ACHN (cell line): ENCODE data around the gene HTR1B.
A peak's percentile ranks its signal among the peaks of the same experiment; 100 is the strongest.

ENCODE experiments used
- DNase-seq: peaks from one replicate; pipeline ENCODE4 v3.0.0-alpha.2; 2015
- in situ Hi-C: cut with HindIII; loops from 2 replicates; pipeline ENCODE4 v1.10.0; 2017; ENCODE audit warnings: low sequenced_read_pairs, low pct_ligation_motif_present, low pct_unique_long_range_greater_than_20kb

HTR1B gene

DNA sequence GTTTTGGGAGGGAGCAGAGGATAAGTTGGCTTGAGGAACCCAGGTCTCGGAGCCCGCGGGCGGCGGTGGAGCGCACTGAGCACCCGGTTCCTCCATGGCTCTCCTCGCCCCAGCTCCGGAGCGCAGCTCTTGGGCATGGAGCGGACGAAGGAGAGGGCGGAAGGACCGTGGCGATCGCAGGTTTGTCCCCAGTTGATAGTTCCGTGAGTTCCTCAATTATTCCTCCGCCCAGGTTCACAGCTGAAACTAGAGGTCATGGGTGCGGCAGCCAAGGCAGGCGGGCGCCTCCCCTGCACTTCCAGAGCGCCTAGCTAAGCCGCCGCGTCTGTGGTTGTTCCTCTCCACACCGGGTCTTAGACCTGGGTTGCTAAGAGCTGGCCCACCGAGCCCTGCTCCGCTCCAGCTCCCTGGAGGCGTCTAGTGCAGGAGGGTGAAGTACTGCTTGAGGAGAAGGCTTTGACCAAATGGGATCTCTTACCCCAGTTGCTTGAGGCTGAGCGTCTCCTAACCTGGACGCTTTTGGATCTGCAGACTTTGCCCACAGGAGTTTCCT, at the start of gene HTR1B:
Gene HTR1B, minus strand, starts transcription at position 184 of the 553 bp plus-strand sequence. Its CDS starts 88 bp downstream, at position 96.
- no peak for DNase-seq
- in situ Hi-C loops = no loop called here

GRCh38 chr6:77512554-77512953, 49.3 kb upstream of the HTR1B start:
- DNase-seq = no peak
- in situ Hi-C loops = no loop called here

DNA sequence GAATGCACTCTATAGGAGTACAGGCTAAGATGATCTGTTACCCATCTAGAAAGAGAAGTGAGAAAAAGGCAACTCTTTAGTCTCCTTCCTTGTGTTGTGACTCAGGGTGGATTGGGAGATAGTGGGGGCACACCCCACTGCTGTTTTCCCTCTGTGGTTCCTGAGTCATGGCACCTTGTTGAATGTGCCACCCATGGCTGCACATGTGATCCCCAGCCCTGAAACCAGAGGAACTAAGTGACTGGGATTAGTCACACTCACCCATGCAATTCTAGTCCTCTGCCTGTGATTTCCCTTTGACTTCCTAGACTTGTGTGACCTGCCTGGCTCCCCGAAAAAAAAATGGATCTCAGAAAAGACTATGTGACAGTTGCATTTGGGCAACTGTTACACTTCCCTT, 48.6 kb upstream of the HTR1B start:
- no peak for DNase-seq
- in situ Hi-C loops = no loop called here

- in situ Hi-C loops = no loop called here
- no peak for DNase-seq
Observed at GRCh38 chr6:77502981-77503380, 39.7 kb upstream of the HTR1B start.

- DNase-seq = no peak
- in situ Hi-C loops = no loop called here
Observed at GRCh38 chr6:77492530-77492929, 29.2 kb upstream of the HTR1B start.

GRCh38 chr6:77487808-77488425, 24.6 kb upstream of the HTR1B start:
- DNase-seq = no peak
- in situ Hi-C loops = no loop called here

- in situ Hi-C loops = no loop called here
Observed at GRCh38 chr6:77482981-77483380, 19.7 kb upstream of the HTR1B start.

DNA sequence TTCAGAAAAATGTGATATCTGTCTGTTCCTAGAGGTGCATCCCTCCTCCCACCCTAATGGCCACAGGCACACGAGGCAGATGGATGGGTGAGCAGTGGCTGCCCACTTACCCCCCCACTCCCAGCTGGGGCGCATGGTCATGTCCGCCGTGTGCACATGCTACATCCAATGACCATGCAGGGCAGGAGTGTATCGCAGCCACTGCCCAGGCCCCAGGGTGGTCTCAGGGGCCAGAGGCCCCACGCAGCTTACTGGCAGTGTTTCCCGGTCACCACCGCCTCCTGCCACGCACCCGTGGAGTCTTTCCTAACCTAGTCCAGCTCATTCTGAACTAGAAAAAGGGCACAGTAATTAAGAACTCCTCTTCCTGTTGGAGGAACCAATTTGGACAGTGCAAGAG, 11.7 kb upstream of the HTR1B start:
- in situ Hi-C loops = no loop called here

More at GRCh38 chr6:77482981-77483380, 19.7 kb upstream of the HTR1B start:
- DNase-seq = no peak

DNA sequence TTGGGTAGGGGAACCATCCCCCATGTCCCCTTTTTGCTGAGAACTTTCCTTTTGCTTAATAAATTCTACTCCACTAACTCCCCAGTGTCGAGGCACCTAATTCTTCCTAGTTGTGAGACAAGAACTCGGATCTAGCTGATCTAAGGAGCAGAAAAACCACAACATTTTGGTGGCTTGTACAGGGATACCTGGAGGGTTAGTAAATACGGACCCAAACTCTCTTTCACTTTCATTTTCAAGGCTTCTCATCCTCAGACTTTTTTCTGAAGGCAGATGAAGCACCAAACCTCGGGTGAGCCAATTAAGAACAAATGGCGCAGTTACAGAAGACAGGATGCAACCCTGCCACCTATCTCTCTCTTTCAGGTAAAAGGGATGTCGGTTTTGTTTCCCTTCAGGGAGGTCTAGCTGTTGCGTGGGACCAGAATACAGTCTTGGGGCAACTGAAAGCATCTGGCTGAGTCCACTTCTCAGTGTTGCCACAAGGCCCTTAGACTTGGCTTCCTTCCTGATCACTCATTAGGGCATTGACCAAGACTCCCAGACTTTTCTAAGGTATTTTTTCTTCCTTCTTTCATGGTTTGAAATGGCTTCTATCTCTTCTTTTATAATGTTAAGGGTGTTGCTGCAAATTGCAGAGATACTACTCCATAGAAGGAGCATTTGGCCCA, 11.1 kb upstream of the HTR1B start:
- in situ Hi-C loops = no loop called here
- no peak for DNase-seq

More for the DNA sequence above, 11.7 kb upstream of the HTR1B start:
- no peak for DNase-seq

DNA sequence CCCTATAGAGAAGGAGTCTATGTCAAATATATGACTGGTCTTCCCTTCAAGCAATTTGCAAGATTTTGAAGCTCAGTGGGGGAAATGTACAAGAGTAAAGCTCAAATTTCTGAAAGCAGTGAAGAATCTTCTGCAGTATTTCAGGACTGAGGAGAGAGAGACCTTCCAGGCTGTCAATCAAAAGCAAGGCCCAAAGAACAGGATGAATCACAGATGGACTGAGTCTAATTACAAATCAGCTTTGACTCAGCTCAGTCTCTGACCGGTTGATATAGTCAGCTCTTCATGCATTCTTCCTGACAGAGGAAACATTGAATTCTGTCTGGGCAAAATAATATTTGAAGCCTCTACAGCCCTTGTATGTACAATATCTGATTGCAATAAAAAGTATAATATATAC, 7.7 kb upstream of the HTR1B start:
- in situ Hi-C loops = no loop called here
- no peak for DNase-seq

DNA sequence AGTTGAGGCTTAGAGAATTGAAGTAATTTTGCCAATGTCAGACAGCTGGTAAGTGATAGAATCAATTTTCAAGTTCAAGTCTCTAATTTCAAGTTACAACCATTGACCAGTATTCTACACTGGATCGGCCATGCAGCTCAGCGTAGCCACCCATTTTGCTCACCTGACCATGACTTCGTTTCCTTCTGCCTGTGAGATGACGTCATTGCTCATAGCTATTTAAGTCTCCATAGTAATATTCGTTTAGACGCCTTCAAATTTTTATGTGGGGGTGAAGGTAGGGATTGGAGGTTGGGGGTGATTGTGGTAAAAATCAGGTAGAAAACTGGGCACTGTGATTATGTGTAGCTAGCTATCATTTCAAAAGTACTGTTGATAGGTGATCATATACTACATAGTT, 5.6 kb upstream of the HTR1B start:
- in situ Hi-C loops = no loop called here
- DNase-seq = no peak

DNA sequence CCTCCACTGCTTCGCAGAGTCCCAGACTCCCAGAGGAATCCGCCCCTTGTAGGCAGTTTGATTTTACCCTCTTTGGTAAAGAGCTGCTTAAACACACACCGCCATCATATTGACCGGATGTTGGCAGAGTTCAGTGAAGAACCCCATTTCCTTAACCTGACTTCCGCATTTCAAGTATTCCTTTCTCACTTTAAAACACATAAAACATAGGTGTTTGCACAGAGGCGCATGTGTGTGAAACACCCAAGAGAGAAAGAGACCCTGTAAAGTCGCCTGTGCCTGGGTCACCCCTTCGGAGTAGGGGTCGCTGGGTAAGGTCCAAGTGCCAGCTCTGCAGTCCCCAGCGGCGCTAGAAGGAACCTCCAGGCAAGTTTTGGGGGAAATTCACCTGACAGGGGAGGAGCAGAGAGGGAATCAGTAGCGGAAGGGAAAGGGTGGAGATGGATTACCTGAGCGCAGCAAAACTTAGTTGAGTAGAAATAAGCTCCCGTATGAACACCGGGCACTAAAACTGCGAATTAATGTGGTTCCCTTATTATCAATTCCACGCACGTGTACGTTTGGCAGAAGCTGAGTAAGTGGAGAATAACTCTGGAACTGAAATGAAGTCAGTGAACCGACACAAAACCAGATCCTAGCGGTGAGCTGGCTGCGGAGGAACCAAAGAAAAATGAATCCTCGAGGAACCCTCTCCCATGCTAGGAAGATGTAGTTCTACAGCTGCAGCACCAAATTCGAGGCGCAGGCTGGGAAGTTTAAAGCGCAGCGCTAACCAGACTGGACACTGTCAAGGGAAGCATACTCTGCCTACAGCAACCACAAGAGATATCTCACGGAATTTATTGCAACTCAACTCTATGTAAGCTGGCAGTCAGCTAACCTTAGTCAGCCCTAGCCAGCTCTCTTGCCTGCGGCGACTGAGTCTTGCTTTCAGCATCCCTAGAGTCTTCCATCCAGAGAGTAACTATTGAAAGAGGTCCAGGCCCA, 3.5 kb upstream of the HTR1B start:
- in situ Hi-C loops = no loop called here
- DNase-seq = no peak

- DNase-seq = peak; percentile 39
- in situ Hi-C loops = no loop called here
Observed at GRCh38 chr6:77466055-77466450, 2.8 kb upstream of the HTR1B start.

DNA sequence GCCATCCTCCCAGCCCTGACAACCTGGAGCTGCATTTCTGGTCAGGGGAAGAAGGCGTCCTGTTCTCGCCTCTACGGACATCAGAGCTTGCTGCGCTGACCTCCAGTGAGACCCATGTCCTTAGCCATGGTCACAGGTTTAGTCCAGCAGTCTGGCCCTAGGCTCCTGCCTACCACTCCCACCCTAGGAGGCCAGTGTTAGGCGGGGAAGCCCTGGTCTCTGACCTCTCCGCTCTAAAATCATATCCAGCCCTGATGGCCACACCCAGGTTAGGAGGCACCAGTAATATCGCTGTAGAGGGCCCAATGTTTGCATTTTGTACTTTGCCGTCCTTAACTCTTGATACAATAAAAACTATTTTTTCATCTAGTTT, 1.2 kb upstream of the HTR1B start:
- in situ Hi-C loops = no loop called here
- no peak for DNase-seq

- in situ Hi-C loops = no loop called here
- no peak for DNase-seq
Observed at GRCh38 chr6:77463861-77464494, 687 bp upstream of the HTR1B start.

DNA sequence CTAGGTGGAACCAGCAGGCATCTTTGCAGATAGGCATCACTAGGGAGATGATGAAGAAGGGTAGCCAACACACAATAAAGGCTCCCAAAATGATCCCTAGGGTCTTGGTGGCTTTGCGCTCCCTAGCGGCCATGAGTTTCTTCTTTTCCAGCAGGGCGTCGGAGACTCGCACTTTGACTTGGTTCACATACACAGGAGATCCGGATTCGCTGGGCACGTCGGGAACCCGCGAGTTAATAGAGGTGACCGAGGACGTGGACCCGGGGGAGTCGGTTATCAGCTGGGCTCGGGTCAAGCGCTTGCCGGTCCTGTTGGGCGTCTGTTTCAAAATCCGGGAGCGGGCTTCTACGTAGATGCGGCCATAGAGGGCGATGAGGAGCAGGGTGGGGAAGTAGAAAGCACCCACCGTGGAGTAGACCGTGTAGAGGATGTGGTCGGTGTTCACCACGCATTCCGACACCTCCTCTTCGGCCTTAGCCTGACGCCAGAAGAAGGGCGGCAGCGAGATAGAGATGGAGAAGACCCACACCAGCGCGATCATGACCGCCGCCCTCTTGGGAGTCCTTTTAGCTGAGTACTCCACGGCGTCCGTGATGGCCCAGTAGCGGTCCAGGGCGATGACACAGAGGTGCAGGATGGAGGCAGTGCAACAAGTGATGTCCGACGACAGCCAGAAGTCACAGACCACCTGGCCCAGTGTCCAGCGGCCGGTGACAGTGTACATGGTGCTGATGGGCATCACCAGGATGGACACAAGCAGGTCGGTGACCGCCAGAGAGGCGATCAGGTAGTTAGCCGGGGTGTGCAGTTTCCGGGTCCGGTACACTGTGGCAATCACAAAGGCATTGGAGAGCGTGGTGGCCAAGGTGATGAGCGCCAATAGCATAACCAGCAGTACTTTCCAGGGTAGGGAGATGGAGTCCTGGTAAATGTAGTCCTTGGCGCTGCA, 658 bp downstream of the HTR1B start:
- in situ Hi-C loops = no loop called here
- no peak for DNase-seq

DNA sequence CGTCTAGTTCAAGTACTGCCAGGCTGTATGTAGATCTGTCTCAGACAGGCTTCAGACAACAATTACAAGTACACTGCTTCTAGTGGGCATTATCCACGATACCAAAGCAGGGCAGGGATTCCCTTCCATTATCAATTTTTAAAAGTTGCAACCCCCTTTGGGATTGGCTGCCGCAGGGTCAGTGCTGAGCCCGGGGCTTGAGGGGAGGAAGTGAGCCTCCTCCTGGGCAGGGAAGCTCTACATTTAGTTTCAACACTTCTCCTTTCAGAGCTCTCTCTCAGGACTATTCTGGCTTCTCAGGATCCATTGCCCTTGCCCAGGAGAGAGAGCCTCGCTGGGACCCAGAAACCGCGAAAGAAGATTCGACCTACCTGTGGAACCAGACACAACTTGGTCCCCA, 1.5 kb downstream of the HTR1B start:
- in situ Hi-C loops = no loop called here
- no peak for DNase-seq

GRCh38 chr6:77458421-77458820, 4.9 kb downstream of the HTR1B start:
- no peak for DNase-seq
- in situ Hi-C loops = no loop called here
